ENCODE results near the gene FAT2. TPM values are rescaled to one million over a fixed set of nuclear protein-coding genes. Genes with fewer than 3 reads are reported as not detected.

The FAT2 gene
- total RNA-seq, 4 donors from 2014 or later = not detected

DNA sequence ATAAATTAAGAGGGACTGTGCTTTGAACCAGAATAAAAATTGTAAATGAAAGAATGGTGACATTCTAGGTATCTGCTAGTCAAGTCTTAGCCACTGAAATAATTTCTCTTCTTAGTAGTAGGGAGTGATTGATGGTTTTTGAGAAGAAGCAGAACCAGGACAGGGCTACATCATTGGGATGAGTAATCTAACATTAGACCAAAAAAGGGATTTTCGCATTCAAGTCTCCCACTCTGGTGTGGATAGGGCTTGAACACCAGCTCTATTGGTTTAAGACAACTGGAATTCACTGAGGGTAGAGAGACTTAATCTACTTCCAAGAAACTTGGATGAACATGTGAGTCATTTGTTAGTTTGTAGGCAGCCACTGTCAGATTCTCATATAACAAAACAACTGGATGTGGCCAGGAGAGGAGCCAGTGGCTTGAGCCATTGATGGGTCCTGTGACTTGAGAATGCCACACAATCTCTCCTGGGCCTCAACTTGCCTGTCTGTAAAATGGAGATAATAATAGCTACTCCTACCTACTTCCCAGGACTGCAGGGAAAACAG lies 16.6 kb downstream of the FAT2 start:
- Histone ChIP-seq H3K4me3 (no peak overlapping the region), H3K36me3 (no peaks in the 10 kb centered on the region), H3K9me3 (no peaks in the 10 kb centered on the region), H3K27me3 (no peaks in the 10 kb centered on the region), H3K27ac (no peak overlapping the region), H3K4me1 (no peaks in the 10 kb centered on the region)
- no peak for DNase-seq
- intact Hi-C loops (cut with DNase I; ENCODE audit: low total_unique reads) (no loop called here), in situ Hi-C loops (cut with MboI; ENCODE audit: low pct_ligation_motif_present in 1 of 4, low pct_unique_long_range_greater_than_20kb in 1 of 4, low sequenced_read_pairs in 3 of 4) (no loop called here)
- WGBS, 2 donors (ENCODE audit: low coverage in 1 of 2) = 90 to 100% methylated on average over 1 of the region's 1 CpG
- TF ChIP-seq POLR2AphosphoS5 (IDR thresholded peaks at IDR 0.05) (no peak), POLR2A (IDR thresholded peaks at IDR 0.05) (no peak), EP300 (IDR thresholded peaks at IDR 0.05; ENCODE audit: low read depth) (no peak)
- TF ChIP-seq, protein P1, sequence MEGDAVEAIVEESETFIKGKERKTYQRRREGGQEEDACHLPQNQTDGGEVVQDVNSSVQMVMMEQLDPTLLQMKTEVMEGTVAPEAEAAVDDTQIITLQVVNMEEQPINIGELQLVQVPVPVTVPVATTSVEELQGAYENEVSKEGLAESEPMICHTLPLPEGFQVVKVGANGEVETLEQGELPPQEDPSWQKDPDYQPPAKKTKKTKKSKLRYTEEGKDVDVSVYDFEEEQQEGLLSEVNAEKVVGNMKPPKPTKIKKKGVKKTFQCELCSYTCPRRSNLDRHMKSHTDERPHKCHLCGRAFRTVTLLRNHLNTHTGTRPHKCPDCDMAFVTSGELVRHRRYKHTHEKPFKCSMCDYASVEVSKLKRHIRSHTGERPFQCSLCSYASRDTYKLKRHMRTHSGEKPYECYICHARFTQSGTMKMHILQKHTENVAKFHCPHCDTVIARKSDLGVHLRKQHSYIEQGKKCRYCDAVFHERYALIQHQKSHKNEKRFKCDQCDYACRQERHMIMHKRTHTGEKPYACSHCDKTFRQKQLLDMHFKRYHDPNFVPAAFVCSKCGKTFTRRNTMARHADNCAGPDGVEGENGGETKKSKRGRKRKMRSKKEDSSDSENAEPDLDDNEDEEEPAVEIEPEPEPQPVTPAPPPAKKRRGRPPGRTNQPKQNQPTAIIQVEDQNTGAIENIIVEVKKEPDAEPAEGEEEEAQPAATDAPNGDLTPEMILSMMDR (IDR thresholded peaks at IDR 0.05) = no peak

DNA sequence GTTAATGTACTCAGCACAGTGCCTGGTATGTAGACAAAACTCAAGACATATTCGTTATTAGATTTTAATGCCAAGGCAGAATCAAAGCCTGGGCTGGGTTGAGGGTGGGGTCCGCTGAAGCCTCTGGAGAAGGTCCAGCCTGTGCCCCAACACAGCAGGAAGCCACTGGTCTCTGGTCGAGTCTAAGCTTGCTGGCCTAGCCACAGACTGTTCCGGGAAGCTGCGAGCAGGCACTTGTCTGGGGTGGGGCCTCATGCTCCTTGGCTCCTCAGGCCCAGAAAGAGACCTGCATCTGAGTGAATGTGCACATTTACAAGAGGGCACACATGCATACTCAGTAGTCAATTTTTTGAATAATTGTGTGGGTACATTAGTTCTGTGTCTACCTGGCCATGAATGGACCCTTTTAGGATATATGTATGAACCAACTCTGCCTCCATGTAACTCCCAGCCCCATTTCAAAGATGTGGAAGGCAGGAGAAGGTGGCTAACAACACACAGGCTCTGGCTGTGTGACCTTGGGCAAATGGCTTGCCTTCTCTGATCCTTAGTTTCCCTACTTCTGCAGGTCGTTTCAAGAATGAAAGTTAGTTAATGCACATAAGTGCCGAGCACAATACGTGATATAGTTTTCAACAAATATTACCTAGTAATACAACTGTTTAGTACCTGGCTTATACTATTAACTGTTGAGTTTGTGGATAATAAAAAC lies 18.3 kb downstream of the FAT2 start:
- Histone ChIP-seq H3K9me3 (no peaks in the 10 kb centered on the region), H3K4me3 (no peak overlapping the region), H3K27ac (no peak overlapping the region), H3K36me3 (no peaks in the 10 kb centered on the region), H3K27me3 (no peaks in the 10 kb centered on the region), H3K4me1 (no peaks in the 10 kb centered on the region)
- in situ Hi-C loops (cut with MboI; ENCODE audit: low pct_ligation_motif_present in 1 of 4, low pct_unique_long_range_greater_than_20kb in 1 of 4, low sequenced_read_pairs in 3 of 4) = no loop called here
- DNase-seq = no peak
- TF ChIP-seq EP300 (IDR thresholded peaks at IDR 0.05; ENCODE audit: low read depth) = no peak
- no peak for TF ChIP-seq POLR2A (IDR thresholded peaks at IDR 0.05)
- no peak for TF ChIP-seq POLR2AphosphoS5 (IDR thresholded peaks at IDR 0.05)
- TF ChIP-seq, protein P1 (IDR thresholded peaks at IDR 0.05) = no peak
- intact Hi-C loops (cut with DNase I; ENCODE audit: low total_unique reads) = no loop called here
- WGBS, 2 donors (ENCODE audit: low coverage in 1 of 2) = 83 to 93% methylated on average over 3 to 8 of the region's 8 CpGs

DNA sequence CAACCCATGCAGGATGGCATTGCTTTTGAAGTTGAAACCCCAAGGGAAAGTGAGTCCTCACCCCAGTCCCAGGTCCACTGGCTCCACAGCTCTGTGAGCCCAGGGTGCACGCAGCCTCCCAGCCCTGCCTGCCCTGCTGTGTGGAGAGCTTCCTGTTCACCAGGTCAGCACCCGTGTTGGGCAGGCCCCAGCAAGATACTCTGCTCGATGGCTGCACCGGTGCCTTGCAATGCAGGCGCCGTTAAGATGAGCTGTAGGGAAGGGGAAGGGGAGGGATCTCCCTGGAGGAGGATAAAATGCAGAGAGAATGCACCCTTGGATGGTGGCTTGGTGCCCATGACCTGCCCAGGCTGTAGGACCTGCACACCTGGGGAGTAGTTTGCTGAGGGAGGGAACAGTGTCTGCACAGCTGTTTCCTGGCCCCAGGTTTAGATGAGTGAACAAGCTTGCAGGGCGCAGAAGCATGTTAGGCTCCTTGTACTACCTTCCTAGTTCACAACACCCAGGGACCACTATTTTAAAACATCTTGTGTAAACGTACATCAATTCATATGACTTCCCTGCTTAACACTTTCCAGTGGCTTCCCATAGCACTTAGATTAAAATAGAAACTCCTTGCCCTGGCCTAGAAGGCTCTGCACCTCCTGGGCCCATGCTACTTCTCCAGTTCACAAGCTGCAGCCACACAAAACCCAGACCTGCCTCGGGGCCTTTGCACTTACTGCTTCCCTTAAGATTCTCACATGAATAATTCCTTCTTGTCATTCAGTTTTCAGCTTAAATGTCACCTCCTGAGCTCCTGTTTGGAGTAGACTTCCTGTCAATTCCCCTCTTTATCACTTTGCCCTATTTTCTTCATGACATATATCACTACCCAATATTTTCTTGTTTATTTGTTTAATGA lies 19.6 kb downstream of the FAT2 start:
- intact Hi-C loops (cut with DNase I; ENCODE audit: low total_unique reads) = no loop called here
- no peak for TF ChIP-seq POLR2A (IDR thresholded peaks at IDR 0.05)
- no peak for TF ChIP-seq POLR2AphosphoS5 (IDR thresholded peaks at IDR 0.05)
- no peak for TF ChIP-seq EP300 (IDR thresholded peaks at IDR 0.05; ENCODE audit: low read depth)
- TF ChIP-seq, protein P1 (IDR thresholded peaks at IDR 0.05) = no peak
- no peaks in the 10 kb centered on the region for H3K36me3 ChIP-seq
- no peak overlapping the region for H3K27ac ChIP-seq
- in situ Hi-C loops (cut with MboI; ENCODE audit: low pct_ligation_motif_present in 1 of 4, low pct_unique_long_range_greater_than_20kb in 1 of 4, low sequenced_read_pairs in 3 of 4) = no loop called here
- no peaks in the 10 kb centered on the region for H3K27me3 ChIP-seq
- no peaks in the 10 kb centered on the region for H3K9me3 ChIP-seq
- H3K4me3 ChIP-seq = no peak overlapping the region
- WGBS, 2 donors (ENCODE audit: low coverage in 1 of 2) = 70 to 86% methylated on average over 1 to 8 of the region's 9 CpGs
- H3K4me1 ChIP-seq = no peaks in the 10 kb centered on the region
- no peak for DNase-seq
